K562 (cell line): ENCODE results near the gene NARF. TPM values are rescaled to one million over a fixed set of nuclear protein-coding genes. Genes with fewer than 3 reads are reported as not detected.

Source experiments
- ATAC-seq: fragments of 200-7000 bp; cut with Tn5 transposase; 3 replicates; pipeline ENCODE4 v1.9.1; 2020; ENCODE audit warnings: moderate library complexity
- BruUV-seq: library from RNA; stranded (reverse); fragments of 400-500 nt; replicated peaks from 2 replicates; lab custom pipeline; 2021; lab: Mats Ljungman, UMichigan
- CTCF ChIA-PET: fragments of 300-600 bp; formaldehyde crosslinking; extraction: SDS; loops from one replicate; lab custom pipeline; 2021; ENCODE audit warnings: low intra/inter-chr PET ratio; lab: Yijun Ruan, JAX
- POLR2A ChIA-PET: fragments of 300-600, 350-650 bp; sonication (Branson Sonifier 250); formaldehyde crosslinking; extraction: SDS; loops from one replicate; lab custom pipeline; 2021; ENCODE audit warnings: antibody characterized with exemption, inconsistent platforms; lab: Yijun Ruan, JAX
- DNase-seq, 4 experiments: peaks; one replicate each; pipeline versions ENCODE4 v3.0.0 to v3.0.0-alpha.2; 2011 to 2018; ENCODE audit warnings: low spot score in 3 of 4, mixed read lengths in 3 of 4; ENCODE audit errors: extremely low read depth in 1 of 4
- FAIRE-seq: peaks from 2 replicates; lab custom pipeline; 2011; peaks lifted over from hg19 to GRCh38; lab: Jason Lieb, UNC
- H2AFZ ChIP-seq: 2 replicates; pipeline ENCODE4 v1.6.0; 2011; ENCODE audit warnings: low read depth, low read length, control low read depth, inconsistent platforms
- H3K27ac ChIP-seq: fragments of 200-600 bp; 3 replicates; pipeline ENCODE4 v1.8.0; 2011; ENCODE audit warnings: low read depth, mild to moderate bottlenecking, control low read depth, inconsistent platforms, low read length, moderate library complexity, mixed read lengths; ENCODE audit errors: extremely low read depth
- H3K27me3 ChIP-seq, 2 experiments: fragments of 300-600 bp in 1 of 2; 2 replicates in 1 of 2; 3 replicates in 1 of 2; pipeline versions ENCODE4 v1.6.0 to v1.8.0; 2011; ENCODE audit warnings: inconsistent platforms in 2 of 2, low read length in 2 of 2, mild to moderate bottlenecking in 1 of 2, mixed read lengths in 1 of 2, moderate library complexity in 1 of 2; ENCODE audit not compliant: control insufficient read depth in 2 of 2, insufficient read depth in 2 of 2
- H3K36me3 ChIP-seq: fragments of 300-600 bp; 3 replicates; pipeline ENCODE4 v1.8.0; 2011; ENCODE audit warnings: mild to moderate bottlenecking, low read length, inconsistent platforms; ENCODE audit not compliant: control insufficient read depth, insufficient read depth
- H3K4me1 ChIP-seq, 2 experiments: fragments of 200-600 bp in 1 of 2; replicated peaks in 1 of 2; 2 replicates in 1 of 2; 3 replicates in 1 of 2; pipeline versions ENCODE4 v1.5.1 to v1.8.0; 2011; ENCODE audit warnings: inconsistent platforms in 2 of 2, low read length in 2 of 2, mild to moderate bottlenecking in 1 of 2, mixed read lengths in 1 of 2, moderate library complexity in 1 of 2; ENCODE audit not compliant: control insufficient read depth in 2 of 2, insufficient read depth in 2 of 2
- H3K4me2 ChIP-seq: 2 replicates; pipeline ENCODE4 v1.6.1; 2011; ENCODE audit warnings: low read length, control low read depth, inconsistent platforms, mixed read lengths; ENCODE audit not compliant: insufficient read depth
- H3K4me3 ChIP-seq: fragments of 200-600 bp; sonication (generic), shearing (Covaris generic); 2 replicates; pipeline ENCODE4 v1.5.1; 2016; ENCODE audit warnings: control low read depth, inconsistent platforms
- H3K79me2 ChIP-seq: fragments of 200-600 bp; 3 replicates; pipeline ENCODE4 v1.8.0; 2011; ENCODE audit warnings: low read length, inconsistent platforms; ENCODE audit not compliant: control insufficient read depth, insufficient read depth
- H3K9ac ChIP-seq, 2 experiments: 2 replicates each; pipeline versions ENCODE4 v1.6.0 to v1.6.1; 2011; ENCODE audit warnings: low read depth in 2 of 2, low read length in 2 of 2, control low read depth in 1 of 2, inconsistent platforms in 1 of 2, mild to moderate bottlenecking in 1 of 2, mixed read lengths in 1 of 2; ENCODE audit not compliant: insufficient read depth in 1 of 2
- H3K9me1 ChIP-seq: one replicate; pipeline ENCODE4 v1.6.0; 2011; ENCODE audit warnings: inconsistent platforms, mild to moderate bottlenecking, low read length, moderate library complexity; ENCODE audit not compliant: control insufficient read depth, insufficient read depth
- H3K9me3 ChIP-seq: replicated peaks from 2 replicates; pipeline ENCODE4 v1.5.1; 2011; ENCODE audit warnings: low read depth, low read length, inconsistent platforms; ENCODE audit not compliant: control insufficient read depth, insufficient read depth
- H4K20me1 ChIP-seq: replicated peaks from 2 replicates; pipeline ENCODE4 v1.6.1; 2011; ENCODE audit warnings: low read length, inconsistent platforms, mixed read lengths; ENCODE audit not compliant: control insufficient read depth, insufficient read depth
- BRCA1 ChIP-seq, 2 experiments: fragments of 450-650 bp in 1 of 2; sonication (generic) in 1 of 2; formaldehyde crosslinking in 1 of 2; IDR thresholded peaks; 2 replicates each; pipeline versions ENCODE4 v1.5.0 to v1.6.1; 2017 to 2020; ENCODE audit warnings: mild to moderate bottlenecking in 1 of 2, missing genetic modification reagents in 1 of 2
- CHD1 ChIP-seq: fragments of 200-600 bp; sonication (generic); IDR thresholded peaks from one replicate; pipeline ENCODE4 v1.6.1; 2012; ENCODE audit warnings: mild to moderate bottlenecking, moderate library complexity, low read length, inconsistent platforms
- GABPB2 ChIP-seq: fragments of 250-450 bp; sonication (Bioruptor Pico); conservative IDR thresholded peaks from 2 replicates; pipeline ENCODE4 v1.5.1; 2021; ENCODE audit warnings: mild to moderate bottlenecking
- MED1 ChIP-seq: sonication (generic); formaldehyde crosslinking; IDR thresholded peaks from 2 replicates; pipeline ENCODE4 v1.8.1; 2023; ENCODE audit warnings: missing genetic modification reagents, borderline replicate concordance
- PHB2 ChIP-seq: fragments of 450-650 bp; IDR thresholded peaks from 2 replicates; pipeline ENCODE4 v1.6.1; 2017; ENCODE audit warnings: low read depth
- RAD51 ChIP-seq: fragments of 450-650 bp; IDR thresholded peaks from 2 replicates; pipeline ENCODE4 v1.7.1; 2016; ENCODE audit warnings: low read depth, mild to moderate bottlenecking, borderline replicate concordance
- ZFX ChIP-seq: sonication (generic); formaldehyde crosslinking; IDR thresholded peaks from 2 replicates; pipeline ENCODE4 v1.8.0; 2022; ENCODE audit warnings: mild to moderate bottlenecking, missing genetic modification reagents, moderate library complexity
- ZNF311 ChIP-seq: fragments of 250-450 bp; sonication (Bioruptor Pico); IDR thresholded peaks from 2 replicates; pipeline ENCODE4 v1.4.0; 2020; ENCODE audit warnings: mild to moderate bottlenecking, moderate library complexity
- WGBS: fragments of 100-300 bp; shearing (Covaris generic); methylation state at CpG from one replicate; pipeline ENCODE4 v1.1.6; 2016; ENCODE audit warnings: low coverage, mixed read lengths; ENCODE audit not compliant: insufficient coverage; ENCODE audit errors: missing lambda C conversion rate; 5-methylcytosine and 5-hydroxymethylcytosine counted together
- in situ Hi-C: fragments of 300-500 bp; cut with MboI; formaldehyde crosslinking; loops from 4 replicates; pipeline ENCODE4 v1.15.0; 2018; ENCODE audit warnings: inconsistent platforms, mixed read lengths
- intact Hi-C: fragments of 100-400 bp; cut with micrococcal nuclease; formaldehyde crosslinking; loops from 2 replicates; pipeline ENCODE4 v1.14.2; 2022
- polyA plus RNA-seq, 8 experiments: library from polyadenylated mRNA; depleted of rRNA in 4 of 8; stranded (reverse) in 5 of 8; unstranded in 3 of 8; fragments of >200 nt; fragmentation: Nextera tagmentation in 2 of 8; fragmentation: Illumina TruSeq in 1 of 8; extraction: Ambion mirVana in 2 of 8; extraction: Trizol in 1 of 8; gene quantifications; 2 replicates each; pipeline versions ENCODE4 v1.2.1 to v1.2.3, GENCODE V29; 2011 to 2014; ENCODE audit warnings: inconsistent platforms in 1 of 8, missing spikeins in 1 of 8
- total RNA-seq, 7 experiments: library from RNA; depleted of rRNA in 6 of 7; stranded (reverse); fragments of >200 nt in 6 of 7; fragmentation: Illumina TruSeq in 2 of 7; extraction: Trizol in 2 of 7; gene quantifications; 2 replicates each; pipeline versions ENCODE4 v1.2.1 to v1.2.3, GENCODE V29; 2011 to 2021; ENCODE audit warnings: low replicate concordance in 1 of 7
- TF ChIP-seq, protein P1 (sequence below): IDR thresholded peaks from 2 replicates; pipeline ENCODE4 v1.6.1; 2016; ENCODE audit warnings: missing genetic modification characterization, missing compliant biosample characterization
- TF ChIP-seq, protein P2 (sequence below), 2 experiments: fragments of 450-650 bp; IDR thresholded peaks; 2 replicates each; pipeline ENCODE4 v1.6.1; 2016
- TF ChIP-seq, protein P3 (sequence below): fragments of 450-650 bp; IDR thresholded peaks from 2 replicates; pipeline ENCODE4 v1.6.1; 2016; ENCODE audit warnings: low read depth

The NARF gene
- total and polyA plus RNA-seq, 9 of the 15 experiments (the other 6 are each of a cell fraction or from before 2014, with no cell fraction given), result 60.4 to 423 (median 132) TPM

DNA sequence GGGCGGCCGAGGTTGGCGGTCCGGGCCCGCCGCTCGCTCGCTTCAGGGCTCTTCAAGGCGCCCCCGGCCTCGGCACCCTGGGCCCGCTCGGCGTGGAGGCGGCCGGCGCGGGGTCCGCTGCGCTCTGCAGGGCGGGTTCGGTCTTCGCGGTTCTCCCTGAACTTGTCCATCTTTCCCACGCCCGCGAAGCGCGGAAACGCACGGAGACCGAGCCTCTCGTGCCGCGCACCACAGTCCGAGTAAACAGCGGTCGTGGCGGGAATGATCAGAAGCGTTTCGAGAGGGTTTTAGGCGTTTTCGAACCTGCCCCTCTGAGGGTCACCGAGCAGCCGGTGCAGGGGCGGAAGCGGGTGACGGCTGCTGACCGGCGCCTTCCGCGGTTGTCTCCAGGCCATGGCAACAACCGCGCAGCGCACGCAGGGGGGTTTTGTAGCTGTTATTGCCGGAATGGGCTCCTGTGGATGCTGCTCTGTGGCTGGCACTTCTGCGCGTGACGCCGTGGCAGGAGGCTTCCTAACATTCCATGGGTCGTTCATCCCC is 414 bp downstream of the NARF start:
- FAIRE-seq, result no peak
- Histone ChIP-seq H3K4me1 (peaks cover 57 to 69% of the 10 kb centered on the region in 2 experiments), H3K79me2 (peaks cover 51% of the 10 kb centered on the region), H3K4me3 (peak overlapping the region; percentile 83), H3K27ac (peak overlapping the region; percentile 97), H4K20me1 (no peaks in the 10 kb centered on the region), H3K9ac (peak overlapping the region; percentile 96 to 97), H3K36me3 (peaks cover 39% of the 10 kb centered on the region), H3K9me3 (no peaks in the 10 kb centered on the region), H2AFZ (peak overlapping the region; percentile 32), H3K9me1 (peaks cover 6% of the 10 kb centered on the region), H3K4me2 (peak overlapping the region; percentile 89), H3K27me3 (no peaks in the 10 kb centered on the region; a peak in 1 of 5 replicates)
- peak in 1 of 4 experiments; percentile 46 for DNase-seq
- ChIA-PET POLR2A (interaction anchor here (0.6 to 1.0 kb wide), 5 partner anchors 8 to 61 kb away, joined by 3 to 4 read pairs (median 3); partner anchors contain the start of gene FOXK2), CTCF (no interaction called here)
- under 1% methylated on average over 57 of the region's 62 CpGs for WGBS
- in situ Hi-C loops, result no loop called here
- BruUV-seq, result TSS peak; percentile 43
- peak; percentile 1; the same call in 2 of the 3 replicates for ATAC-seq
- intact Hi-C loops, result loop anchor here (1.0 to 5.0 kb wide), 3 partner anchors 33 to 93 kb away; partner anchors contain the start of gene FOXK2
- TF ChIP-seq GABPB2 (CRISPR knock-in tag), result no peak
- no peak for TF ChIP-seq ZFX (CRISPR knock-in tag)
- TF ChIP-seq PHB2, result no peak
- TF ChIP-seq ZNF311 (CRISPR knock-in tag), result no peak
- no peak for TF ChIP-seq RAD51
- TF ChIP-seq BRCA1 (IDR thresholded peaks at IDR 0.05), result no peak
- no peak for TF ChIP-seq BRCA1 (CRISPR knock-in tag; IDR thresholded peaks at IDR 0.05)
- 0 out of 2 replicates have a peak, but pooled peaks have one; percentile 46 for TF ChIP-seq MED1 (CRISPR knock-in tag)
- TF ChIP-seq, protein P1, sequence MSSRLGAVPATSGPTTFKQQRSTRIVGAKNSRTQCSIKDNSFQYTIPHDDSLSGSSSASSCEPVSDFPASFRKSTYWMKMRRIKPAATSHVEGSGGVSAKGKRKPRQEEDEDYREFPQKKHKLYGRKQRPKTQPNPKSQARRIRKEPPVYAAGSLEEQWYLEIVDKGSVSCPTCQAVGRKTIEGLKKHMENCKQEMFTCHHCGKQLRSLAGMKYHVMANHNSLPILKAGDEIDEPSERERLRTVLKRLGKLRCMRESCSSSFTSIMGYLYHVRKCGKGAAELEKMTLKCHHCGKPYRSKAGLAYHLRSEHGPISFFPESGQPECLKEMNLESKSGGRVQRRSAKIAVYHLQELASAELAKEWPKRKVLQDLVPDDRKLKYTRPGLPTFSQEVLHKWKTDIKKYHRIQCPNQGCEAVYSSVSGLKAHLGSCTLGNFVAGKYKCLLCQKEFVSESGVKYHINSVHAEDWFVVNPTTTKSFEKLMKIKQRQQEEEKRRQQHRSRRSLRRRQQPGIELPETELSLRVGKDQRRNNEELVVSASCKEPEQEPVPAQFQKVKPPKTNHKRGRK (tag), result no peak
- TF ChIP-seq, protein P2, sequence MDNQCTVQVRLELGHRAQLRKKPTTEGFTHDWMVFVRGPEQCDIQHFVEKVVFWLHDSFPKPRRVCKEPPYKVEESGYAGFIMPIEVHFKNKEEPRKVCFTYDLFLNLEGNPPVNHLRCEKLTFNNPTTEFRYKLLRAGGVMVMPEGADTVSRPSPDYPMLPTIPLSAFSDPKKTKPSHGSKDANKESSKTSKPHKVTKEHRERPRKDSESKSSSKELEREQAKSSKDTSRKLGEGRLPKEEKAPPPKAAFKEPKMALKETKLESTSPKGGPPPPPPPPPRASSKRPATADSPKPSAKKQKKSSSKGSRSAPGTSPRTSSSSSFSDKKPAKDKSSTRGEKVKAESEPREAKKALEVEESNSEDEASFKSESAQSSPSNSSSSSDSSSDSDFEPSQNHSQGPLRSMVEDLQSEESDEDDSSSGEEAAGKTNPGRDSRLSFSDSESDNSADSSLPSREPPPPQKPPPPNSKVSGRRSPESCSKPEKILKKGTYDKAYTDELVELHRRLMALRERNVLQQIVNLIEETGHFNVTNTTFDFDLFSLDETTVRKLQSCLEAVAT (IDR thresholded peaks at IDR 0.05), result no peak
- TF ChIP-seq, protein P3, sequence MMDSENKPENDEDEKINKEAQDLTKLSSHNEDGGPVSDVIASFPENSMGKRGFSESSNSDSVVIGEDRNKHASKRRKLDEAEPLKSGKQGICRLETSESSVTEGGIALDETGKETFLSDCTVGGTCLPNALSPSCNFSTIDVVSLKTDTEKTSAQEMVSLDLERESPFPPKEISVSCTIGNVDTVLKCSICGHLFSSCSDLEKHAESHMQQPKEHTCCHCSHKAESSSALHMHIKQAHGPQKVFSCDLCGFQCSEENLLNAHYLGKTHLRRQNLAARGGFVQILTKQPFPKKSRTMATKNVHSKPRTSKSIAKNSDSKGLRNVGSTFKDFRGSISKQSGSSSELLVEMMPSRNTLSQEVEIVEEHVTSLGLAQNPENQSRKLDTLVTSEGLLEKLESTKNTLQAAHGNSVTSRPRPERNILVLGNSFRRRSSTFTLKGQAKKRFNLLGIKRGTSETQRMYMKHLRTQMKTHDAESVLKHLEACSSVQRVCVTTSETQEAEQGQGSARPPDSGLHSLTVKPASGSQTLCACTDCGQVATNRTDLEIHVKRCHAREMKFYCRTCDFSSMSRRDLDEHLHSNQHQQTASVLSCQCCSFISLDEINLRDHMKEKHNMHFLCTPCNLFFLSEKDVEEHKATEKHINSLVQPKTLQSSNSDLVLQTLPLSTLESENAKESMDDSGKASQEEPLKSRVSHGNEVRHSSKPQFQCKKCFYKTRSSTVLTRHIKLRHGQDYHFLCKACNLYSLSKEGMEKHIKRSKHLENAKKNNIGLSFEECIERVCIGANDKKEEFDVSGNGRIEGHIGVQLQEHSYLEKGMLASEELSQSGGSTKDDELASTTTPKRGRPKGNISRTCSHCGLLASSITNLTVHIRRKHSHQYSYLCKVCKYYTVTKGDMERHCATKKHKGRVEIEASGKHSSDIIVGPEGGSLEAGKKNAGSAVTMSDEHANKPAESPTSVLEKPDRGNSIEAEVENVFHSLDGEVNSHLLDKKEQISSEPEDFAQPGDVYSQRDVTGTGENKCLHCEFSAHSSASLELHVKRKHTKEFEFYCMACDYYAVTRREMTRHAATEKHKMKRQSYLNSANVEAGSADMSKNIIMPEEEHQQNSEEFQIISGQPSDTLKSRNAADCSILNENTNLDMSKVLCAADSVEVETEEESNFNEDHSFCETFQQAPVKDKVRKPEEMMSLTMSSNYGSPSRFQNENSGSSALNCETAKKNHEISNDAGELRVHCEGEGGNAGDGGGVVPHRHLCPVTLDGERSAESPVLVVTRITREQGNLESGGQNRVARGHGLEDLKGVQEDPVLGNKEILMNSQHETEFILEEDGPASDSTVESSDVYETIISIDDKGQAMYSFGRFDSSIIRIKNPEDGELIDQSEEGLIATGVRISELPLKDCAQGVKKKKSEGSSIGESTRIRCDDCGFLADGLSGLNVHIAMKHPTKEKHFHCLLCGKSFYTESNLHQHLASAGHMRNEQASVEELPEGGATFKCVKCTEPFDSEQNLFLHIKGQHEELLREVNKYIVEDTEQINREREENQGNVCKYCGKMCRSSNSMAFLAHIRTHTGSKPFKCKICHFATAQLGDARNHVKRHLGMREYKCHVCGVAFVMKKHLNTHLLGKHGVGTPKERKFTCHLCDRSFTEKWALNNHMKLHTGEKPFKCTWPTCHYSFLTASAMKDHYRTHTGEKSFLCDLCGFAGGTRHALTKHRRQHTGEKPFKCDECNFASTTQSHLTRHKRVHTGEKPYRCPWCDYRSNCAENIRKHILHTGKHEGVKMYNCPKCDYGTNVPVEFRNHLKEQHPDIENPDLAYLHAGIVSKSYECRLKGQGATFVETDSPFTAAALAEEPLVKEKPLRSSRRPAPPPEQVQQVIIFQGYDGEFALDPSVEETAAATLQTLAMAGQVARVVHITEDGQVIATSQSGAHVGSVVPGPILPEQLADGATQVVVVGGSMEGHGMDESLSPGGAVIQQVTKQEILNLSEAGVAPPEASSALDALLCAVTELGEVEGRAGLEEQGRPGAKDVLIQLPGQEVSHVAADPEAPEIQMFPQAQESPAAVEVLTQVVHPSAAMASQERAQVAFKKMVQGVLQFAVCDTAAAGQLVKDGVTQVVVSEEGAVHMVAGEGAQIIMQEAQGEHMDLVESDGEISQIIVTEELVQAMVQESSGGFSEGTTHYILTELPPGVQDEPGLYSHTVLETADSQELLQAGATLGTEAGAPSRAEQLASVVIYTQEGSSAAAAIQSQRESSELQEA, result no peak
- peak; percentile 57 for TF ChIP-seq CHD1
